ENCODE measurements around the gene CDCA7. TPM values are rescaled to one million over a fixed set of nuclear protein-coding genes. Genes with fewer than 3 reads are reported as not detected.
A peak's percentile ranks its signal among the peaks of the same experiment; 100 is the strongest.
"Not testable (repeated sequence)": the region's sequence is repeated elsewhere in the genome, so short reads cannot be mapped to it uniquely, and the experiment has no call there.

The CDCA7 gene
- total RNA-seq: 19.9 TPM

DNA sequence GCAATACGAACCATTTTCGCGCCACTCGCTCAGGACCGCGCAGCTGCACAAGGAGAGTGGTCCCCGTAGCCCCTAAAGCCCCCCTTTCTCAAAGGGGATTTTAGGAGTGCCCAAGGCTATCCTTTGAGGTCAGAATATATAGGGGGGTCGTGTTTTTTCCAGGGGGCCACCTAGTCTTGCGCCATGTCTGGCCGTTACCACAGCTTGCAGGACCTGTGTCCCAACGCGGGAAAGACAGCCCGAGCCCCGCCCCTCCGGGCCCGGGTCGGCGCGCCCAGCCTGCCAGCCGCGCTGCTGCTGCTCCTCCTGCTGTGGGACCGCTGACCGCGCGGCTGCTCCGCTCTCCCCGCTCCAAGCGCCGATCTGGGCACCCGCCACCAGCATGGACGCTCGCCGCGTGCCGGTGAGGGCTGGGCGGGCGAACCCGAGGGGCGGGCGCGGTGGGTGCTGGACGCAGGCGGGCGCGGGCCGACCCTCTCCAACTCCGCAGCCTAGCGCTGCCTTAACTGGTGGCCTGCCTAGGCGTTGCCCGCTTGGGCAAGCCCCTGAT, at the start of gene CDCA7:
Gene CDCA7, plus strand, starts transcription at position 291 of the 550 bp plus-strand sequence. Its CDS starts 92 bp downstream, at position 383.
- DNase-seq (ENCODE audit: low read depth in 2 of 3, low spot score in 2 of 3): peak in 2 of 3 donors; percentile 70 to 73

DNA sequence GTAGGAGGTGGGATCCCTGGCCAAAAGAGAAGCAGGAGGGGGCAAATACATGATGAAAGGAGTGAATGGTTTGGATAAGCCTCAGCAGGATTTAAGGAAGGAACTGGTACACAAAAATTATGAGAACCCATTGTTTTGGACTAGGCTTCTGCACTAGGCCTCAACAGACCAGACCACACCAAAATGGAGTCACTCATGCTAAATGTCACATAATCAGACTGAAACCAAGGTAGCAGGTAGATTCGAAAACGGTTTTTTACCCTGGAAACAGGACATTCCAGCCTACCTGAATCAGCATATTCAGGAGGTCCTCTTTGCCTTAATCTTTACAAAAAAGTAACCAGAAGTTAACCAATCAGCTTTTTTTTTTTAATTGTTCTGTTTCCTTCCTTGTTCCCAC, 49.4 kb upstream of the CDCA7 start:
- no peak for DNase-seq (ENCODE audit: low read depth in 2 of 3, low spot score in 2 of 3)

DNA sequence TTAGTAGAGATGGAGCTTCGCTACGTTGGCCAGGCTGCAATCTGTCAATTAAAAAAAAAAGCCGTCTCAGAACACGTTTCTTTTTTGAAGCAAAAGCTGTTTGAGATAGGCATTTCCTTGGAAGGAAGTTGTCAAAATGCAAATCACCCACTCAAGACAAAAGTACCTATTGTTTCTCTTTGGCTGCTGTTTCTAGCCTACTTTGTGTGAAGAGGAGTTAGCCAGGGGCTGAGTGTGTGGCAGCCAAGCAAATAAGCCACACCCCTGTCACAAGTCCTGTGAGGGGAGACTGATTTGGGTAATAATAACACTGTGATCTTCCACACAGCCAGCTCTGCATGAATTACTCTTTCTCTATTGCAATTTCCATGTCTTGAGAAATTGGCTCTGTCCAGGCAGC, 47.4 kb upstream of the CDCA7 start:
- no peak for DNase-seq (ENCODE audit: low read depth in 2 of 3, low spot score in 2 of 3)

DNA sequence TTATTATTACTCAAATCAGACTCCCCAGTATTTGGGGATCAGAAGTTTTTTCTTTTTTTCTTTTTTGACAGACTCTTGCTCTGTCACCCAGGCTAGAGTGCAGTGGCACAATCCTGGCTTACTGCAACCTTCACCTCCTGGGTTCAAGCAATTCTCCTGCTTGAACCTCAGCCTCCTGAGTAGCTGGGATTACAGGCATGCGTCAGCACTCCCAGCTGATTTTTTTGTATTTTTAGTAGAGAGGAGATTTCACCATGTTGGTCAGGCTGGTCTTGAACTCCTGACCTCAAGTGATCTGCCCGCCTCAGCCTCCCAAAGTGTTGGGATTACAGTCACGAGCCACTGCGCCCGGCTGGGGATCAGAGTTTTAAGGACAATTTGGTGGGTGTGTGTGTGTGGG, 45.3 kb upstream of the CDCA7 start:
- not testable (repeated sequence) for DNase-seq (ENCODE audit: low read depth in 2 of 3, low spot score in 2 of 3)

DNA sequence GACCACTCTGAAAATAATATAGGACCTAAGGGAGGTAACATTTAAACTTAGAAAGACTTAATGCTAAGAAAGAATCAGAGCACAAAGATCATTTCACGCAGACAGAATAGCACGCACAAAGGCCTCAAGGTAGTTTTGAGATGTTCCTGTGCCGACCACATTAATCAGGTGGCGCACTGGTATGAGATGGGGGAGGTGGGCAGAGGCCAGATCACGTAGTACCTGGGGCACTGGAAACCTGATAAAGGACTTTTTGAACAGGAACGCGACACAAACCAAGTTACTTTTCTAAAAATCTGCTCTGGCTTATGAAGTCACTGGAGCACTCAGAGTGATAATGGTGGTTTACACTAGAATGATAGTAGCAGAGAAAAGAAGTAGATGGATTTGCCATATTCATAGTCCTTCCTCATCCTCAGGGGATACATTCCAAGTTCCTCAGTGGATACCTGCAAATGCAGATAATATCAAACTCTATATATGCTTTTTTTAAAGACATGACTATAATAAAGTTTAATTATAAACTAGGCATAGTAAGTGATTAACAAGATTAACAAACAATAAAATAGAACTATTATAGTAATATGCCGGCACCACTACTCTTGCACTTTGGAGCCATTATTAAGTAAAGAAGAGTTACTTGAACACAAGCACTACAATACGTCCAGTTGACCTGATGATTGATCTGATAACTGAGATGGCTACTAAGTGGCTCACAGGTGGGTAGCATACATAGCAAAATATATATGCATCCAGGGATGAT, 42.6 kb upstream of the CDCA7 start:
- no peak for DNase-seq (ENCODE audit: low read depth in 2 of 3, low spot score in 2 of 3)

DNA sequence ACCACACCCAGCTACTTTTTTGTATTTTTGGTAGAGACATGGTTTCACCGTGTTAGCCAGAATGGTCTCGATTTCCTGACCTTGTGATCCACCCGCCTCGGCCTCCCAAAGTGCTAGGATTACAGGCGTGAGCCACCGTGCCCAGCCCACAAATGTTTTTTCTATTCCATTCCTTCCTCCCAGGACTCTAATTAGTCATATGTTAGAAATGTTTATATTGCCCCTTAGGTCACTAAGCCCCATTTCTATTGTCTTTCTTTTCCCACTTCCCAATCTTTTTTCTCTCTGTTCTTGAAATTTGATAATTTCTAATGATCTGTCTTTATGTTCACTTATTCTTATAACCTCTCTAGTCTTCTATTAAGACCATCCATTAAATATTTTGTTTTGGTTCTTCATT, 31.3 kb upstream of the CDCA7 start:
- DNase-seq (ENCODE audit: low read depth in 2 of 3, low spot score in 2 of 3): no peak

DNA sequence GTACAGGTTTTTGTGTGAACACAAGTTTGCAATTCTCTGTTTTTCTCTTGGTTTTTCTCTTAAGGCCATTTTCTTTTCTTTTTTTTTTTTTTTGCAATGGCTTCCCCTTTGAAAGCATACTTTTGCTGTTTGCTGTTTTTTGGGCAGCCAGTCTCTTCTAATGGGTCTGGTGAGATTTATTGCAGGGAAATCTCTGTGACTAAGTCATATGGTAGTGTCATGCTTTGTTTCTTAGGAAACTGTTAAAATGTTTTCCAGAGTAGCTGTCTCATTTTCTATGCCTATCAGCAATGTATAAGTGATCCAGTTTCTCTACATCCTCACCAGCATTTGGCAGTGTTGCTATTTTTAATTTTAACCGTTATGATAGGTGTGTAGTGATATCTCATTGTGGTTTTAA, 27.9 kb upstream of the CDCA7 start:
- no peak for DNase-seq (ENCODE audit: low read depth in 2 of 3, low spot score in 2 of 3)

DNA sequence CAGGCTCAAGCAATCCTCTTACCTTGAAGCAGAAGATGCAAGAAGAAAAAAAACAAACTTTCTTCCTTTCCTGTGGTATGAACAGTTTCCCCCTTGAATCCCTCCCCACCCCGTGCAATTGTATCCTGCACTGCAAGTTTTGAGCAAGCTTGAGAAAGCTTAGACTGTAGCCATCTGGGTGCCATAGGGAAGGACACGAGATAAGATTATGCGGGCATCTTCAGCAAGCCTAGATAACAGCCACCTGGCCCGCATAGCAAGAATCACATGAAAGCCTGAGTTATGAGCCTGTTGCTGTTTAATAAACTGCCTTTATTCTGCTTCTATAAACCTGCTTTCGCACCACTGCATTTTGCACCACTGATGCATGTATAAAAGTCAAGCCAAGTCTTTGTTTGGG, 27.3 kb upstream of the CDCA7 start:
- no peak for DNase-seq (ENCODE audit: low read depth in 2 of 3, low spot score in 2 of 3)

DNA sequence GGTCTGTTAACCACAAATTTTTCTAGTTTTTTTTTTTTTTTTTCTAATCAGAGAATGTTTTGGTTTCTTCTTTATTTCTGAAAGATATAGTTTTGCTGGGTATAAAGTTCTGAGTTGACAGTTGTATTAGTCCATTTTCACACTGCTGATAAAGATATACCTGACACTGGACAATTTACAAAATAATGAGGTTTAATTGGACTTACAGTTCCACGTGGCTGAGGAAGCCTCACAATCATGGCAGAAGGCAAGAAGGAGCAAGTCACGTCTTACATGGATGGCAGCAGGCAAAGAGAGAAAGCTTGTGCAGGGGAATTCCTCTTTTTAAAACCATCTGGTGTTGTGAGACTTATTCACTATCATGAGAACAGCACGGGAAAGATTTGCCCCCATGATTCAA, 21.7 kb upstream of the CDCA7 start:
- DNase-seq (ENCODE audit: low read depth in 2 of 3, low spot score in 2 of 3): not testable (repeated sequence)

DNA sequence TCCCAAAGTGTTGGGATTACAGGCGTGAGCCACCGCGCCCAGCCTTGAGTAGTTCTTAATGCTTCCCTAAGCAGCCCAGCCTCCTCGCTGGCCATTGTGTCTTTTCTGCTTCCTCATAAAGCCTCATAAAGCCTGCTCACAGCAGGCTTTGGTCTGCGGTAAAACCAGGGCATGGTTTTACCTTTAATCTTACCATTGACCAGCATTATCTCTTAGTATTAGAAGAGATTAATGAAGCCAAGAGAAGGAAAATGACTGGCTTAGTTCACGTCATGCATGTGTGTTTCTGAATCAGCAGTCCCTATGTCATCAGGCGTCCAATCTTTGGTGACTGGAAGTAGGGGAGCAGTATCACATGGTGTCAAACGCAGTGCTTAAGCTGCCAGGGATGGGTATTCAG, 14.9 kb upstream of the CDCA7 start:
- DNase-seq (ENCODE audit: low read depth in 2 of 3, low spot score in 2 of 3): no peak

DNA sequence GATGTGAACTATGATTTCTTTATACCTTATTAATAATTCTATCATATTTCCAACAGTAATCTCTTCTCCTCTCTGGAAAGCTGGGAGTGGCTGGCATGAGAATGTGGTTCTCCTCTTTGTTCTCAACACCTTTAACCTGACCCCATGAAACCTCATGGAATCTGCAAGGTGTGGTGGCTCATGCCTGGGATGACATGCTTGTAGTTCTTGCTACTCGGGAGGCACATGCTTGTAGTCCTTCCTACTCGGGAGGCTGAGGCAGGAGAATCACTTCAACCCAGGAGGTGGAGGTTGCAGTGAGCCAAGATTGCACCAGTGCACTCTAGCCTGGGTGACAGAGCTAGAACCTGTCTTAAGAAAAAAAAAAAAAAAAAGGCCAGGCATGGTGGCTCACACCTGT, 10.8 kb upstream of the CDCA7 start:
- no peak for DNase-seq (ENCODE audit: low read depth in 2 of 3, low spot score in 2 of 3)

DNA sequence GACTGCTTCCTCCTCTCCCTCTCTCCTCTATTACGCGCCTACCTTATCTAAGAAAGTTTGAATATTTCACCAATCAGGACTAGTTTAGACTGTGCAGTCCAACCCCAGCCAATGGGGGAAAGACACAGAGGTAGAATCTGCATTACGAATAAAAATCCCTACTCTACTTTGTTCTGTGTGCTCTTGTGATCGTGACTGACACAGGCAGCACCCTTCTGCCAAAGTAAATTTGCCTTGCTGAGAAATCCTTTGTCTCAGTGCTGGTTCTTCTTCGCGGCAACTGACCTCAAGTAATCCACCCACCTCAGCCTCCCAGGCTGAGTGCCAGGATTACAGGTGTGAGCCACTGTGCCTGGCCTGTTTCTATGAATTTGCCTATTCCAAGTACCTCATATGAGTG, 8.6 kb upstream of the CDCA7 start:
- DNase-seq (ENCODE audit: low read depth in 2 of 3, low spot score in 2 of 3): no peak

DNA sequence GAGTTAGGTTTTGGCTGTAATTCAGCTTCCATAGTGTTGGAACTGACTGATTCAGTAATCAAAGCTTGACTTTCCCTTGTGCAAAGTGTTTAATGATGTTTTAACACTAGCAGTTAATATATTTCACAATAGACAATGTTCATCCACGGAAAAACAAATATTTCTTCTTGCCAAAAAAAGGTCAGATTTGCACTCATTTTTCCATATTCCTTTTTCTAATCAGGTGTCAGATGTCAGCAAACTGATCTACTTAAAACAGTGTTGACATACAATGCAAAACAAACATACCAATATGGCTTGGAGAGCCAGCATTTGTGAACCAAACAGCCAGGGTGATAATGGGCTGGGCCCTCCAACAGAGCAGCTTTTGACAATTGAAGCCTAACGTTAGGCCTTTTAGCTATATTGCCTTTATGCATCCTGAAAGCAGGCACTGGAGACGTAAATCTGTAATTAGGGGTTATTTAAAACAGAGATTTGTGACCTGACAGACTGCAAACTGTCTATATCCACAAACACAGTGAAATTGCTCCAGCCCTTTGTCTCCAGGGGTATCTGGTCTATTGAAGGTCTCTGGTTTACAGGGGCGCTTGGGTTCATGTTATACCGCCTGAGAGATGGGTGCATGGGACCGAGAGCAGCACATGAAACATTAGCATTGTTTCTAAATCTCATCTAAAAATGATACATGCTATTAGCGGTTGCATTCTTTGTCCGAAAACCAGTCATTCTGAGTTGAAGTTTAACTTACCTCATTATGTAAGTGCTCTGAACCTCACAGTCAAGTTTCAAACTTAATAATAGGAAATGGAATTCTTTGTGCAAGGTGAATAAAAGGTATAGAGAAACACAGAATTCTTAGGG, 7.1 kb upstream of the CDCA7 start:
- no peak for DNase-seq (ENCODE audit: low read depth in 2 of 3, low spot score in 2 of 3)

DNA sequence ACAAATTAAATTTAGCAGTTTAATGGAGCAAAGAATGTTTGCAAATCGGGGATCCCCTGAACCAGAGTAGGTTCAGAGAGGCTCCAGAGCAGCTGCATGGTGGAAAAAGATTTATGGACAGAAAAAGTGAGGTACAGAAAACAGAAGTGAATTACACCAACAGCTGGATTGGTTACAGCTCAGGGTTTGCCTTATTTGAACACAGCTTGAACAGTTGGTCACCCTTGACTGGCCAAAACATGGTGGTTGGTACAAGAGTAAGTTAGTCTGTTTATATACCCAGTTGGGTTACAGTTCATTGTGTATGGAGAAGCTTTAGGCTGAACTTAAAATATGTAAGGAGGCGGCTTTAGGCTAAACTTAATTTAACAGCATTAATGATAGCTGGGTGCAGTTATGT, 5.4 kb upstream of the CDCA7 start:
- no peak for DNase-seq (ENCODE audit: low read depth in 2 of 3, low spot score in 2 of 3)

DNA sequence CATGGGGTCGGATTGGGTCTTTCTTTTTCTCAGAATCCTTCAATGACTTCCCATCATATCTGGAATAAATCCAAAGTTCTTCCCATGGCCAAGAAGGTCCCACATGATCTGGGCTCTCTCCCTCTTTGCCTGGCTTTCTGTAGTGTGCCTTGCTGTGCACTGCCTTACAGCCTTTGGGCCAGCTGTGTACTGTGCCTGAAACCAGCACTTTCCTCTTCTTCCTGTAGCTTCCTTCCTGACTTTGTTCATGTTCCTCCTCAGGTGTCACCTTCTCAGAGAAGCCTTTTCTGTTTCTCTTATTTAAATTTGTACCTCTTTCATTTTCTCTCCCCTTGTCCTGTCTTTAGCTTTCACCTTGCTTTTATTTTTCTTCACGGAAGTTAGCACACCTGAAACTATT, 4.3 kb upstream of the CDCA7 start:
- DNase-seq (ENCODE audit: low read depth in 2 of 3, low spot score in 2 of 3): no peak

DNA sequence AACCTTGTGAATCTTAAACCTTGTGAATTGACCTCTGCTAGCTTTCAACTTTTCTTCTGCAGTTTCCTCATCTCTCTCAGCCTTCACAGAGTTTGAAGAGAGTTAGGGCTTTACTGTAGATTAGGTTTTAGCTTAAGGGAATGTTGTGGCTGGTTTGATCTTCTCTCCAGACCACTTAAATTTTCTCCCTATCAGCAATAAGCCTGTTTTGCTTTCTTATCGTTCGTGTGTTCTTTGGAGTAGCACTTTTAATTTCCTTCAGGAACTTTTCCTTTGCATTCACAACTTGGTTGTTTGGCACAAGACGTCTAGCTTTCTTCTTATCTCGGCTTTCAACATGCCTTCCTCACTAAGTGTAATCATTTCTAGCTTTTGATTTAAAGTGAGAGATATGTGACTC, 2.8 kb upstream of the CDCA7 start:
- no peak for DNase-seq (ENCODE audit: low read depth in 2 of 3, low spot score in 2 of 3)

DNA sequence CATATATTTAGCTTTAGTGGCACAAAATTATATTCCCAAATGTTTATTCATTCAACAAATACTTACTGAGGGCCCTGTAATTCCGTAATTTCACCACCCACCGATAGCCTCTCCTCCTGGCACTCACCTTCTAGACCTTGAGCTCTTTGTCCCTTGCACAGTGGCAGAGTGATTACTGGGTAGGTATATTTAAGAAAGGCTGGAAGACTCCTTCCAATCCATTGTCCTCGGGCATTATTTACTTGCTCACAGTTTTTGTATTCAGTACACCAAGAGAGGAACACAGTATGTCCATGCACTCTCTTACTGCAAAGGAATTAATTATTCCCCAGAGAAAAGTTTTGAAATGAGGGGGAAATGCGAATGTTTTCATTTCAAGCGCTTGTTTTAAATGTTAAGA, 1.1 kb upstream of the CDCA7 start:
- DNase-seq (ENCODE audit: low read depth in 2 of 3, low spot score in 2 of 3): no peak

DNA sequence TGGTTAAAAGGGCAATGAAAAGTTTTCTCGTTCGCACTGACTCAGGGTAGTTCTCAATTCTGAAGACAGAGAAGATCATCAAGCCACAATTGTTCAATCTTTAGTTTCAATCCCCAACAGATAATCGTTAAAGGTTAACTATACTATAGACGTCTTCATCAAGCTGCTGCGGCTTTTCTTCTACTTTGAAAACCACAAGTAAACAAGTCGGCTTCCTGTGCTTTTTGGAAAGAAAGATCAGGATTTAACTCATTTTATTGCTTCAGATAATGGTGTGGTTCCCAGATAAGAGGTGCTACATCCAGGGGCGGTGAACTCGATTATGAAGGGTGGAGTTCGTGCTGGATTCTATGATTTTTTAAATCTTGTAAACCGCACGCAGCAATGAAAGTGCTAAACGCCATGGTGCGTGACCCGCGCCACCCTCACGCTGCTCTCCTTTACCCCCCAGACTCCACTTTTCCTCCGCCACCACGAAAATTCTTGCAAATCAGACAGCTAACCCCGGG, 545 bp upstream of the CDCA7 start:
- peak in 1 of 3 donors; percentile 4 for DNase-seq (ENCODE audit: low read depth in 2 of 3, low spot score in 2 of 3)

DNA sequence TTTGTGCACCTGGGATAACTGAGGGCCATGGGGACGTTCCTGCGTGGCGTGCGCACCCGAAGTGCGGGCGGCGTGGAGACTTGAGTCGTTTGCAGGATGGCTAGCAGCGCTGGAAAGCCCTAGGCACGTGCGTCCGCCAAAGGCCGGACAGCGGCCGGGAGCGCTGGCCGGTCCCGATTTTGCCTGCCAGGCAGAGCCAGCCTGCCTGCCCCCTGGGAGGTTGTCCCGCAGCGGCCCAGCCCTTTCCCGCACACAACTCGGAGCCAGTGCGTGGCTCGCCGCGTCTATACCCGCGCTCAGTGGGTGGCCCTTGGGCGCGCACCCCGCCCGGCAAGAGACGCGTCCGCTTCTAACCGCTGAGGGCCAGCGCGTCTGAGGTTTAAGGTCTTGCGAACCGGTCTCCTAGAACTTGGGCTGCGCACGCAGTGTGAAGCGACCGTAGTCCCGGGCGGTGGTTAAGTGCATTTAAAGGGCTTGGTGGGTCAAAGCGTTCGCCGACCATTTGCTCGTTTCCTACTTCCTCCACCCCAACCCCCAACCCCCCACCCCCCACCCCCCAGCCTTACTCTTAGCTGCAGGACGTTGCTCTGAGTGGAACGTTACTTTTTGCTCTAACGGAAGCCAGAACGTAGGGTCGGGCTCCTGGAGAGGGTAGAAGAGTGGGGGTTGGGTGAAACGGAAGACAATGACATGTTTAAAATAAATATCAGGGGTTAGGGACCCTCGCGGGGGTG, 627 bp downstream of the CDCA7 start:
- peak in 2 of 3 donors; percentile 54 to 75 for DNase-seq (ENCODE audit: low read depth in 2 of 3, low spot score in 2 of 3)

DNA sequence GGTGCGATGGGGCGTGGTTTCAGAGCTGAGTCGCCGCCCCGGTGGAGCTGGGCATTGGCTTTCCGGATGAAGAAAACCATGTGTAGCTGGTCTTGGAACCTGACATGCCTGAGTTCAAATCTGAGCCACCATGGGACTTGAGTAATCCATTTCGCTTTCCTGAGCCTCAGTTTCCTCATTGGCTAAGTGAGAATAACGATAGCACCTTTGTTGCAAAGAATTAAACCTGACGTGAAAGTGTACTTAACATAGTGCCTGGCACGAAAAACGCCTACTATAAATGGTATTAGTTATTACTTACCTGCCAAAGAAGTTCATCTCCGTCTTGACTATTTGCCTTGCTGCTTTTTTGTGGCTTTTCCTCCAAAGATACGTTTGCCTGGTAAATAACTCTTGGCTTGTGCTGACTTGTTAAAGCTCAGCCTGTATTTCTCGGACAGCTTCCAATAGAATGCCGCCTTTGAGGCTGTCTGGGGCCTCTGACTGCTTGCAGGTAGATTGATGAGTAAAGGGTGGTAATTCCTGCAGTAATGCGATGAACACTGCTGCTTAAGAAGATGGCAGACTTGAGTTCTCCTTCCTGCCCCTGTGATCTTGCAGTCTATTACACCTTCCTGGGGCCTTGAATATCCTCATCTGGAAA, 1.3 kb downstream of the CDCA7 start:
- DNase-seq (ENCODE audit: low read depth in 2 of 3, low spot score in 2 of 3): no peak

All from hematopoietic multipotent progenitor cell (in vitro differentiated cells).